Hepatocyte (in vitro differentiated cells): ENCODE measurements around the gene CHD6. TPM values are rescaled to one million over a fixed set of nuclear protein-coding genes. Genes with fewer than 3 reads are reported as not detected.

Experiments used
- DNase-seq: peaks from one replicate; pipeline ENCODE4 v3.0.0-alpha.2; 2016; ENCODE audit warnings: low spot score
- H2AFZ ChIP-seq: fragments of 200-600 bp; sonication (generic); 2 replicates; pipeline ENCODE4 v1.6.0; 2016; ENCODE audit warnings: antibody characterized with exemption, mild to moderate bottlenecking
- H3K27ac ChIP-seq: fragments of 200-600 bp; sonication (generic); 2 replicates; pipeline ENCODE4 v1.5.1; 2016; ENCODE audit warnings: mild to moderate bottlenecking
- H3K27me3 ChIP-seq: fragments of 200-600 bp; sonication (generic); 2 replicates; pipeline ENCODE4 v1.6.1; 2016
- H3K36me3 ChIP-seq: fragments of 200-600 bp; sonication (generic); replicated peaks from 2 replicates; pipeline ENCODE4 v1.5.1; 2016; ENCODE audit warnings: low read depth; ENCODE audit not compliant: insufficient read depth
- H3K4me1 ChIP-seq: fragments of 200-600 bp; sonication (generic); 2 replicates; pipeline ENCODE4 v1.5.1; 2016; ENCODE audit warnings: mild to moderate bottlenecking, moderate library complexity; ENCODE audit not compliant: insufficient read depth
- H3K4me2 ChIP-seq: fragments of 200-600 bp; sonication (generic); 2 replicates; pipeline ENCODE4 v1.6.0; 2016
- H3K4me3 ChIP-seq: fragments of 200-600 bp; sonication (generic); 2 replicates; pipeline ENCODE4 v1.5.1; 2016; ENCODE audit warnings: mild to moderate bottlenecking
- H3K79me2 ChIP-seq: fragments of 200-600 bp; sonication (generic); 2 replicates; pipeline ENCODE4 v1.6.0; 2017; ENCODE audit warnings: mild to moderate bottlenecking
- H3K9me2 ChIP-seq: fragments of 200-600 bp; sonication (generic); replicated peaks from 2 replicates; pipeline ENCODE4 v1.6.0; 2017; ENCODE audit warnings: mild to moderate bottlenecking; ENCODE audit not compliant: insufficient read depth
- H3K9me3 ChIP-seq: fragments of 200-600 bp; sonication (generic); 2 replicates; pipeline ENCODE4 v1.5.1; 2016; ENCODE audit warnings: low read depth, mild to moderate bottlenecking
- H4K20me1 ChIP-seq: fragments of 200-600 bp; sonication (generic); 2 replicates; pipeline ENCODE4 v1.6.0; 2016; ENCODE audit warnings: mild to moderate bottlenecking; ENCODE audit not compliant: insufficient read depth, poor library complexity, severe bottlenecking
- CTCF ChIP-seq: fragments of 200-600 bp; sonication (generic); IDR thresholded peaks from 2 replicates; pipeline ENCODE4 v1.5.1; 2016; ENCODE audit warnings: antibody characterized with exemption, mild to moderate bottlenecking; ENCODE audit not compliant: poor library complexity
- EZH2 ChIP-seq: fragments of 200-600 bp; sonication (generic); IDR thresholded peaks from 2 replicates; pipeline ENCODE4 v1.6.1; 2016; ENCODE audit warnings: antibody characterized with exemption, mild to moderate bottlenecking, borderline replicate concordance
- EZH2phosphoT487 ChIP-seq: fragments of 200-600 bp; sonication (generic); IDR thresholded peaks from one replicate; pipeline ENCODE4 v1.6.1; 2018; ENCODE audit warnings: antibody characterized with exemption, mild to moderate bottlenecking, low read depth, moderate library complexity; ENCODE audit not compliant: unreplicated experiment, severe bottlenecking
- WGBS: methylation state at CpG from one replicate; pipeline ENCODE4 v1.1.6; 2016; ENCODE audit warnings: low lambda C conversion rate; ENCODE audit errors: missing lambda C conversion rate; 5-methylcytosine and 5-hydroxymethylcytosine counted together
- polyA plus RNA-seq: library from polyadenylated mRNA; unstranded; fragments of >200 nt; fragmentation: Nextera tagmentation; extraction: Ambion mirVana; gene quantifications from 2 replicates; pipeline ENCODE4 v1.2.1, GENCODE V29; 2016
- total RNA-seq: library from RNA; depleted of rRNA; stranded (reverse); fragments of >200 nt; gene quantifications from 2 replicates; pipeline ENCODE4 v1.2.3, GENCODE V29; 2014

The CHD6 gene
- total and polyA plus RNA-seq, 2 experiments from 2014 or later: 31.0 to 56.0 TPM

GRCh38 chr20:41358717-41359116 is 259.5 kb downstream of the CHD6 start:
- 94% methylated on average over 7 of the region's 7 CpGs for WGBS
- no peak overlapping the region for H3K27ac ChIP-seq
- H4K20me1 ChIP-seq: no peaks in the 10 kb centered on the region
- no peak for DNase-seq
- H3K4me3 ChIP-seq: no peak overlapping the region
- no peak overlapping the region for H3K4me2 ChIP-seq
- no peaks in the 10 kb centered on the region for H3K36me3 ChIP-seq
- H2AFZ ChIP-seq: no peak overlapping the region
- no peaks in the 10 kb centered on the region for H3K9me2 ChIP-seq
- H3K9me3 ChIP-seq: no peaks in the 10 kb centered on the region
- TF ChIP-seq EZH2 (no peak), CTCF (no peak), EZH2phosphoT487 (no peak)
- no peaks in the 10 kb centered on the region for H3K79me2 ChIP-seq
- H3K4me1 ChIP-seq: no peaks in the 10 kb centered on the region
- peaks cover 3% of the 10 kb centered on the region for H3K27me3 ChIP-seq

GRCh38 chr20:41358230-41358629 is 259.9 kb downstream of the CHD6 start:
- Histone ChIP-seq H3K27ac (no peak overlapping the region), H3K4me3 (no peak overlapping the region), H3K36me3 (no peaks in the 10 kb centered on the region), H3K9me2 (no peaks in the 10 kb centered on the region), H3K9me3 (no peaks in the 10 kb centered on the region), H3K4me1 (no peaks in the 10 kb centered on the region), H4K20me1 (no peaks in the 10 kb centered on the region), H3K79me2 (no peaks in the 10 kb centered on the region), H2AFZ (no peak overlapping the region), H3K4me2 (no peak overlapping the region), H3K27me3 (no peaks in the 10 kb centered on the region)
- TF ChIP-seq CTCF: no peak
- no peak for TF ChIP-seq EZH2
- TF ChIP-seq EZH2phosphoT487: no peak
- no peak for DNase-seq
- WGBS: 92% methylated on average over 9 of the region's 9 CpGs

GRCh38 chr20:41357424-41358163 is 260.6 kb downstream of the CHD6 start:
- H3K4me3 ChIP-seq: no peak overlapping the region
- H2AFZ ChIP-seq: no peak overlapping the region
- no peaks in the 10 kb centered on the region for H3K36me3 ChIP-seq
- H3K9me2 ChIP-seq: no peaks in the 10 kb centered on the region
- WGBS: 96% methylated on average over 11 of the region's 11 CpGs
- H3K9me3 ChIP-seq: no peaks in the 10 kb centered on the region
- no peak overlapping the region for H3K27ac ChIP-seq
- no peaks in the 10 kb centered on the region for H3K79me2 ChIP-seq
- H4K20me1 ChIP-seq: no peaks in the 10 kb centered on the region
- DNase-seq: no peak
- no peaks in the 10 kb centered on the region for H3K4me1 ChIP-seq
- H3K4me2 ChIP-seq: no peak overlapping the region
- H3K27me3 ChIP-seq: no peaks in the 10 kb centered on the region
- TF ChIP-seq EZH2phosphoT487 (no peak), CTCF (no peak), EZH2 (no peak)
